ENCODE measurements around the gene CNKSR1. TPM values are rescaled to one million over a fixed set of nuclear protein-coding genes. Genes with fewer than 3 reads are reported as not detected.

CNKSR1 gene
- total and polyA plus RNA-seq, 9 donors, result 0.73 to 16.8 (median 5.8) TPM

GRCh38 chr1:26169669-26170471 lies 7.4 kb upstream of the CNKSR1 start, which contains the start of gene ZNF593:
Gene ZNF593, plus strand, starts transcription at chr1:26169908. Its CDS starts 76 bp downstream, at chr1:26169984.
- WGBS, 3 donors, result 1 to 2% (median 1%) methylated on average over 62 to 76 of the region's 76 CpGs
- intact Hi-C loops (cut with DNase I), result loop anchor here in 1 of 4 donors (5.0 kb wide), 1 partner anchor 62 kb away; the partner anchor contains the start of gene CEP85
- H3K4me3 ChIP-seq, result peak within 1 kb of the TSS; percentile 91
- H3K36me3 ChIP-seq, result no peaks in the 10 kb centered on the region
- no peaks in the 10 kb centered on the region for H3K9me3 ChIP-seq
- no peaks in the 10 kb centered on the region for H3K27me3 ChIP-seq
- peak; percentile 93 to 96 (median 95) for DNase-seq
- peak within 1 kb of the TSS; percentile 43 to 76 for H3K27ac ChIP-seq
- peaks cover 6% of the 10 kb centered on the region for H3K4me1 ChIP-seq (ENCODE audit: insufficient read depth)
- TF ChIP-seq POLR2A (IDR thresholded peaks at IDR 0.05) (peak; percentile 78), CTCF (IDR thresholded peaks at IDR 0.05) (peak; percentile 88 to 99 (median 98)), EP300 (IDR thresholded peaks at IDR 0.05) (peak; percentile 57)

GRCh38 chr1:26170472-26170821 lies 6.8 kb upstream of the CNKSR1 start:
- TF ChIP-seq EP300 (IDR thresholded peaks at IDR 0.05), result no peak
- TF ChIP-seq POLR2A (IDR thresholded peaks at IDR 0.05), result no peak
- no peak for TF ChIP-seq CTCF (IDR thresholded peaks at IDR 0.05)
- H3K27me3 ChIP-seq, result no peaks in the 10 kb centered on the region
- H3K4me3 ChIP-seq, result peak overlapping the region; percentile 91
- H3K36me3 ChIP-seq, result no peaks in the 10 kb centered on the region
- H3K4me1 ChIP-seq (ENCODE audit: insufficient read depth), result peaks cover 6% of the 10 kb centered on the region
- DNase-seq, result no peak
- H3K9me3 ChIP-seq, result no peaks in the 10 kb centered on the region
- peak overlapping the region in 1 of 2 donors; percentile 76 for H3K27ac ChIP-seq
- intact Hi-C loops (cut with DNase I), result no loop called here
- WGBS, 3 donors, result 57 to 65% (median 62%) methylated on average over 9 of the region's 9 CpGs

GRCh38 chr1:26171084-26172072 lies 5.9 kb upstream of the CNKSR1 start, which contains the start of gene ZNF593OS:
Gene ZNF593OS, minus strand, starts transcription at chr1:26171832. Its CDS starts 171 bp downstream, at chr1:26171661.
- no peak within 1 kb of the TSS for H3K4me3 ChIP-seq
- intact Hi-C loops (cut with DNase I), result no loop called here
- H3K4me1 ChIP-seq (ENCODE audit: insufficient read depth), result peaks cover 6% of the 10 kb centered on the region
- DNase-seq, result no peak
- H3K36me3 ChIP-seq, result no peaks in the 10 kb centered on the region
- WGBS, 3 donors, result 87 to 91% (median 91%) methylated on average over 33 to 34 of the region's 34 CpGs
- no peak within 1 kb of the TSS for H3K27ac ChIP-seq
- TF ChIP-seq POLR2A (IDR thresholded peaks at IDR 0.05), result no peak
- TF ChIP-seq EP300 (IDR thresholded peaks at IDR 0.05), result no peak
- TF ChIP-seq CTCF (IDR thresholded peaks at IDR 0.05), result no peak
- H3K9me3 ChIP-seq, result no peaks in the 10 kb centered on the region
- no peaks in the 10 kb centered on the region for H3K27me3 ChIP-seq

- 87 to 93% (median 91%) methylated on average over 8 of the region's 8 CpGs for WGBS, 3 donors
- no peak overlapping the region for H3K27ac ChIP-seq
- DNase-seq, result no peak
- intact Hi-C loops (cut with DNase I), result no loop called here
- no peaks in the 10 kb centered on the region for H3K36me3 ChIP-seq
- H3K4me3 ChIP-seq, result no peak overlapping the region
- H3K4me1 ChIP-seq (ENCODE audit: insufficient read depth), result peaks cover 4% of the 10 kb centered on the region
- H3K27me3 ChIP-seq, result no peaks in the 10 kb centered on the region
- TF ChIP-seq EP300 (IDR thresholded peaks at IDR 0.05) (no peak), CTCF (IDR thresholded peaks at IDR 0.05) (no peak), POLR2A (IDR thresholded peaks at IDR 0.05) (no peak)
- H3K9me3 ChIP-seq, result no peaks in the 10 kb centered on the region
Measured at GRCh38 chr1:26175346-26175745, 1.9 kb upstream of the CNKSR1 start.
